IPS-NIHi7 (cell line): ENCODE measurements around the gene PLEKHH3.

Source experiments
- DNase-seq: peaks from one replicate; pipeline ENCODE4 v3.0.0; 2012; ENCODE audit warnings: mixed read lengths; ENCODE audit errors: extremely low spot score

Gene PLEKHH3

GRCh38 chr17:42686520-42687128, 9.8 kb upstream of the PLEKHH3 start:
- DNase-seq = no peak

- DNase-seq = no peak
Observed at GRCh38 chr17:42685831-42686230, 9.0 kb upstream of the PLEKHH3 start.

GRCh38 chr17:42684929-42685556, 8.2 kb upstream of the PLEKHH3 start:
- no peak for DNase-seq

DNA sequence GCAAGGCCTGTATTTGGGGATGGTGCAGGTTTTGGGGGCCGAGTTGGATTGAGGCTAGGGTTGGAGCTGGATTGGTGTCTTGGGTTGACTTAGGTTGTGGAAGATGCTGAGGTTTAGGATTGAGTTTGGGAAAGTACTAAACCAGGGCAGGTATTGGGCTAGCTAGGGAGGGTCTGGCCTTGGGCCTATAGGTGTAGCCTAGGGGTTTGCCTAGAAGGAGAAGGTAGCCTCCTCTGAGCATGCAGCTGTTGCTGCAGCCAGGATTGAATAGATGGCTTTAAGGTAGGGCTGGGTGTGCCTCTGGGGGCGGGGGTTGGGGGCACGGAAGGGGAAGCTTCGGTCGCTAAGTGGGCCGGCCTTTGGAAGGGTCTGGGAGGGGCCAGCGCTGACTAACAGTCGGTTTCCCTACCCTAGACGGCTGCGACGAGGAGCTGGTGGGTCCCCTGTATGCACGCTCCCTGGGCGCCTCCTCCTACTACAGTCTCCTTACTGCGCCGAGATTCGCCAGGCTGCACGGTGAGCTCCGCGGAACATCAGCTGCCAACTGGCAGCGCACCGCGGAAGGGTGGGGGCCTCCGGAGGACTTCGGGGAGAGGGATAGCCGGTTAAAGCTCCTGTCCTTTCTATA, 6.7 kb upstream of the PLEKHH3 start:
- DNase-seq = peak; percentile 53

- DNase-seq = peak; percentile 73
Observed at GRCh38 chr17:42682722-42683403, 6.1 kb upstream of the PLEKHH3 start.

GRCh38 chr17:42681976-42682721, 5.4 kb upstream of the PLEKHH3 start, which contains the start of gene CNTNAP1:
Gene CNTNAP1, plus strand, starts transcription at chr17:42682531. Its CDS starts 299 bp downstream, at chr17:42682830.
- DNase-seq = peak; percentile 75

DNA sequence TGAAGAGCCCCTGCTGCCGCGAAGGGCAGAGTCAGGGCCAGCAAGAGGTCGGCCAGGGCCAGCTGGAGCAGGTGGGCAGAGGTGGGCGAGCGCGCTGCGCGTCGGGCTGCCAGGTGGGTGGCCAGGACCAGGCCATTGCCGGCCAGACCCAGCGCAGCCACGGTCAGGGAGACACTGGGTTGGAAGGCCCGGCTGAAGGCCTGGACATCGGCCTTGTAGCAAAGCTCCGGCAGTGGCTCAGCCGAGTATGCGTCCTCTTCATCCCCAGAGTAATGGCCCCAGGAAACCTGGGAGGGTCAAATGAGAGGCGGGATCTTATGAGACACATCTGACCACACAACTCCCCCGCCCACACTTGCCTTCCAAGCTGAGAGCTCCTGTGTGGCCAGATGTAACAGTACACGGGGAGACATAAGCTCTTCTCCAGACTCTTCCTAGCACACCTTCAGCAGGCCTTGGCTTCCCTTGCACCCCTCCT, 3.6 kb upstream of the PLEKHH3 start:
- no peak for DNase-seq

DNA sequence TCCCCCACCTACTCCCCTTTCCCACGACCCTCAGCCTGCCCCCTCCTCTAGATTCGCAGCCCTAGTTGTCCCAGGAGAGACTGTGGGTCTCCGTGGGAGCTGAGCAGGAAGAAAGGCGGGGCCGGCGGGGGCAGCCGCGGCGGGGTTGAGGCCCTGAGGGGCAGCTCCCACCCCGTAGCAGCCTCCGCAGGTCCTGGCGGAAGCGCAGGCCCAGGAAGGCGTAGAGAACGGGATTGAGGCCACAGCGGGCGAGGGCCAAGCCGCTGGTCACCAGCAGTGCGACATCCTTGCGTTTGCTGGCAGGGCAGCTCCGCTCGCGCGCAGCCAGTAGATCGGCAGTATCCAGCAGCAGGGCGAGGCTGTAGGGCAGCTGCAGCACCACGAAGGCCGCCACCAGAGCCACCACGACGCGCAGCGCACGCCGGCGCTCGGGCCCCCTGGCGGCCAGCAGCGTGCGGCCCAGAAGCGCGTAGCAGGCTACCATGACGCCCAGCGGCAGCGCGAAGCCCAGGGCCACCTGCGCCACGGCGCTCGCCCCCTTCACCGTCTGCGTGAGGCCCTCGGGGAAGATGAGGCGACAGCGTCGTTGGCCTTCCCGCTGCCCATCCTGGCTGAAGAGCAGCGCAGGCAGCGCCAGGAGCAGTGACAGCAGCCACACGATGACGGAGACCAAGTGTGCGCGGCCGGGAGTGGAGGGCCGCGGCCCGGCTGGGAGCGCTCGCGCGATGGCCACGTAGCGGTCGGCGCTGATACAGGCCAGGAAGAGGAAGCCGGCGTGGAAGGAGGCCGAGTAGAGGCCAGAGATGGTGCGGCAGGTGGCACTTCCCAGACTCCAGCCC, 2.9 kb upstream of the PLEKHH3 start:
- DNase-seq = peak; percentile 76

DNA sequence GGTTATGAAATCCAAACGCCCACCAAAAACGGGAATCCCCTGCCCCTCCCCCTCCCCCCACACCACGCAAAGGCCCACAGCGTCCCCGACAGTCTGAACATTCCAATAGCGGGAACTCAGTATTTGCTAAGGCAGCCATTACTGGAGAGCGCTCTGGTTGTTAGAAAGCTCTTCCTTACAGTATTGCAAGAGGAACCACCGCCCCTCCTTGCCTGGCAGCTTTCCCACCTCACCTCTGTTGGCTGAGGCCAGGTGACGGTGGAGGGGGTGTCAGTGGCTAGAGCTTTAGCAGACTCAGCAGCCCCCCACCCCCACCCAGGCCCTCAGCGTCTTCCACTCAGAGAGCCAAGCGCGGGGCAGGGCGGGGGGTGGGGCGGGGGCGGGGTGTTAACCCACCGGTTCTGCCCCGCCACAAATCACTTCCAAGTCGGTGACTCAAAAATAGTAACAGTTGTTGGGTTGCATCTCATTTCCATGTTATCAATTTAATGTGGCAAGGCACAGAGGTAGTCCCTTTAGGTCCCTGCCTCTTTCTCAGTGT, 2.2 kb upstream of the PLEKHH3 start:
- DNase-seq = no peak

GRCh38 chr17:42677921-42678781, 1.4 kb upstream of the PLEKHH3 start:
- DNase-seq = peak; percentile 88

- DNase-seq = peak; percentile 97
Observed at GRCh38 chr17:42677012-42677857, 441 bp upstream of the PLEKHH3 start.

- no peak for DNase-seq
Observed at GRCh38 chr17:42675965-42676423, 800 bp downstream of the PLEKHH3 start.

- no peak for DNase-seq
Observed at GRCh38 chr17:42675348-42675964, 1.3 kb downstream of the PLEKHH3 start.

DNA sequence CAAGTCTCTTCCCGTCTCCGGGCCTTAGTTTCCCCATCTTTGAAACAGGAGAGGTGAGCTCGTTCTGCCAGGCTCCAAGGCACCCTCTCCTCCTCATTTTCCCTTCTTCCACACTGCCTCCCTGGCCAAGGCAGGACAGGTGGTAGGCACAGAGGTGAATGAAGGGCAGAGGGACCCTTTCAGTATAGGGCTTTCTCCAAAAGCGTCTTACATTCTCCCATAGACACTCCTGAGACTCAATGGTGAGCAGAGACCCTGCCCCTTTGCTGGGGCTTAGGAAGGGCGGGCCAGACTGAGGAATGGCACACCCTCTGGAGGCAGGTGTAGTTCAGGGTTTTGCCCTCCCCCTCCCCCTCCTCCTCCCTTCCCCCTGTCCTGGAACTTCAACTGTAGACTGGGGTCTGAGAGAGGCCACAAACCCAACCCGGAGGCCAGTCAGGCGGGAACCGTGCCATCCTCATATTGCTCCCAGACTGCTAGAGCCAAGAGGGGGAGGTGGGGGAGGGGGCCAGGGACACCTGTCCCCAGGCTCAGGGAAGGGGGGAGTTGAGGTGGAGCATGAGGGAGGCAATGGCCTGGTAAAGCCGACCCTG, 1.9 kb downstream of the PLEKHH3 start:
- peak; percentile 68 for DNase-seq

DNA sequence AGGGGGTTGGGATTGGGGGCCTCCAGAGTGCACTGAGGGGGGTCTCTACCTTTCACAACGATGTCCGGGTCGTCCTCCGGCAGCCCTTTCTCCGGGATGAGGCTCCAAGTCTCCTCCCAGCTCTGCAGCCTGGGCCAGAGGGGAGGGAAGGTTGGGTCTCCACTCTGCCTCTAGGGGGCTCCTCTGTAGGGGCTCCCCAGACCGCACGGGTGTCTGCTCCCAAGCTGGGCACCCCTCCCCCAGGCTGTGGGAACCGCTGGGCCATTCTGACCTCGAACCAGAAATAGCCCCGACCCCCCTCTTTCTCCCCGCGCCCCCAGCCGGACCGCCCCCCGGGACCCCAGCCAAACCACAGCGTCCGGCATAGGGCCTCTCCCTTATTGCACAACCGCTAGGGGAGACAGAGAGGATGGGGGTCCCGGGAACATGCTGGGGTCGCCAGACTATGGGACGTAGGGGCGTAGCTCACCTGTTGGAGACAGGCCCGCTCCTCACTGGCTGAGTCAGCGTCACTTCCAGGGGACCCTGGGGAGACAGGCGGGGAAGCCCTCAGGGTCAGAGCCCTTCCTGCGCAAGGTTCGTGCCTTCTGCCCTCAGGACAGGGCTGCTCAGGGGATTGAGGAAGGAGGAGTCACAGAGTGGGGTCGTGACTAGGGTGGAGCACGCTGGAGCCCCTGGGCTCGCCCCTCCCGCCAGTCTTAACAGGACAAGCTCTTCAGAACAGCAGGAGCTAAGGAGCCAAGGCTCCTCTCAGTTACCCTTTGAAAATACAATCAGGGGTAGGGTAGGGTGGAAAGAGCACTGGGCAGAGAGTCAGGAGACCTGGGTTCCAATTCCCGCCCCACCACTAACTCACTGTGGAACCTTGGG, 2.7 kb downstream of the PLEKHH3 start:
- peak; percentile 67 for DNase-seq

DNA sequence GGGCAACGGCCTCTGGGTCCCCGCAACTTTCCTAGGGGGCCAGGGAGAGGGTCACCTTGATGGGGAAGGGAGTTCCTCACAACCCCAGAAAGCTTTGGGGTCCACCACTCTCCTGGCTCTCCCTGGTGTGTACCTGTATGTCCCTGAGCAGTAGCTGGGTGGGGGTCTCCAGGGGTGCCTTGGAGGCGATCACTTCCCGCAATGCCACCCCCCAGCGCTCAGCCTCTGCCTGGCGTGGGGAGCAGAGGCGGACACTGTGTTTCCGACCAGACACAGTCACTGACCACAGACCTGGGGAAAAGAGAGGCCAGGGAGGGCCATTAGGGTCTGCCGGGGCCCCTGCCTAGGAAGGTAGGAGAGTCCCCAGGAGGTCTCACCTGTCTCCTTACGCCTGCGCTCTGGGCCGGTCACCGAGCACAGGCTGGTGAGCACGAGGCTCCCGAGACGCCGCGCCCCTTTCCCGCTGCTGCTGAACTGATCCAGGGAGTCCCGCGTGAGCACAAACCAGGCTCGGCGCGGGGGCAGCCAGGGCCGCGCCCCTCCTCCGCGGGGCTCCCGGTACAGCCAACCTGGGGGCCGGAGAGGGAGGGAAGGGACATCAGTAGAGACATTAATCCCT, 3.4 kb downstream of the PLEKHH3 start:
- no peak for DNase-seq
